Prostate gland (tissue), 2 donors: Measurements from ENCODE around the gene SH2D3A. TPM values are rescaled to one million over a fixed set of nuclear protein-coding genes. Genes with fewer than 3 reads are reported as not detected.
"Not testable (repeated sequence)": the region's sequence is repeated elsewhere in the genome, so short reads cannot be mapped to it uniquely, and the experiment has no call there.

Experiments used
- DNase-seq: peaks from one replicate; pipeline ENCODE4 v3.0.0-alpha.2; 2019; ENCODE audit warnings: low spot score
- H3K27ac ChIP-seq, 2 donors: fragments of 200-600 bp; sonication (generic); 2 replicates each; pipeline ENCODE4 v1.5.1; 2017 to 2019
- H3K27me3 ChIP-seq: fragments of 200-600 bp; sonication (generic); replicated peaks from 2 replicates; pipeline ENCODE4 v1.5.1; 2019; ENCODE audit not compliant: insufficient read depth
- H3K36me3 ChIP-seq, 2 donors: fragments of 200-600 bp; sonication (generic); 1 replicate in 1 of 2; 2 replicates in 1 of 2; pipeline versions ENCODE4 v1.5.1 to v1.8.1; 2017 to 2019
- H3K4me1 ChIP-seq: fragments of 200-600 bp; sonication (generic); replicated peaks from 2 replicates; pipeline ENCODE4 v1.5.1; 2019
- H3K4me3 ChIP-seq, 2 donors: fragments of 200-600 bp; sonication (generic); 2 replicates each; pipeline ENCODE4 v1.5.1; 2017 to 2019
- H3K9me3 ChIP-seq: fragments of 200-600 bp; sonication (generic); 2 replicates; pipeline ENCODE4 v1.5.1; 2017
- POLR2A ChIP-seq: fragments of 450-650 bp; IDR thresholded peaks from one replicate; pipeline ENCODE4 v1.6.1; 2016; ENCODE audit warnings: antibody characterized with exemption, mild to moderate bottlenecking
- POLR2AphosphoS5 ChIP-seq: sonication (generic); formaldehyde crosslinking; IDR thresholded peaks from one replicate; pipeline ENCODE4 v1.6.1; 2017; ENCODE audit warnings: antibody characterized with exemption
- WGBS: methylation state at CpG from one replicate; pipeline ENCODE4 v1.1.5; 2018; 5-methylcytosine and 5-hydroxymethylcytosine counted together
- intact Hi-C: fragments of 100-400 bp; cut with DNase I; formaldehyde crosslinking; loops from one replicate; pipeline ENCODE4 v1.14.2; 2022
- total RNA-seq, 2 donors: library from RNA; depleted of rRNA; stranded (reverse); fragments of >200 nt; gene quantifications; one replicate each; pipeline ENCODE4 v1.1.0, GENCODE V29; 2016
- TF ChIP-seq, protein P1 (sequence below), 4 experiments: fragments of 200-600 bp in 2 of 4; fragments of 450-650 bp in 2 of 4; sonication (generic) in 2 of 4; IDR thresholded peaks; 1 replicate in 3 of 4; 2 replicates in 1 of 4; pipeline ENCODE4 v1.5.1; 2016 to 2019; ENCODE audit warnings: antibody characterized with exemption in 4 of 4, mild to moderate bottlenecking in 2 of 4, moderate library complexity in 2 of 4

SH2D3A gene
- total RNA-seq, 2 donors from 2014 or later, result 35.5 to 45.1 TPM

DNA sequence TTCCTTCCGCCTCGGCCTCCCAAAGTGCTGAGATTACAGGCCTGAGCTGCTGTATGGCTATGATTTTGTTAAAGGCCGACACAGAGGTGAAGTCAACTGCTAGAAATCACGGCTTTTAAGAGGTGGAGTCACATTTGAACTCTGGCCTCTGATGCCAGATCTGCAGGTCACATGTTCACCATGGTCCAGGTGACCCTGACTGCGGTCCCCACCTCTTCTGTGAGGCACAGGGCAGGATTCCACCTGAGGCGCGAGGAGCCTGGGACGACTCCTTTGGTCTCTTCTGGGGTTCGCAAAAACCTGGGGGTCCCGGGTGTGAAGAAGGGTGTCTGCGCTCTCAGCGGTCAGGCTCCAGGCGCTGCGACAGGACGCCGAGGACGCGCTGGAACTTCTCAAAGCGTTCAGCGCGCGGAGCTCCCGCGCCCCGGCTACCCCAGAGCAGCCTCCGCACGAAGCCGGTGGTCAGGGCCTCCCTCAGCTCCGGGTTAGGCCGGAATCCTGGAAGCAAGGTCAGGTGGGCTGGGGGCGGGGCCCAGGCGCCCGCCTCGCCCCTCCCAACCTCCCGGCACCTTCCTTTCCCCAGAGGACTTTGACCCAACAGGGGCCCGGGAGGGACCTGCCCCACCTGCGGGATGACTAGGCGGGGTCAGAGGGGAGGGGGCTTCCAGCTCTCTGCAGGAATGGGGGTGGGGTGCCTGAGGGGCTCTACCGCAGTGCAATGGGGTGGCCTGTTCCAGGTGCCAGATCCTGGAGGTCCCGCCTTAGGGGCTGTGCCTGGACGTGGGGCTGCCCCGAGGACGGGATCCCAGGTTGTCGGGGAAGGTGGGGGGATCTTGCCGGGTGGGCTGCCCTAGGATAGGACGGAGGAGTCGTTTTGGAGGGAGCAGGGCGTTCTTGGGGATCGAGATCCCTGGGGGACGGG, 14.7 kb downstream of the SH2D3A start:
- H3K4me1 ChIP-seq, result no peaks in the 10 kb centered on the region
- H3K9me3 ChIP-seq, result no peaks in the 10 kb centered on the region
- TF ChIP-seq, protein P1, sequence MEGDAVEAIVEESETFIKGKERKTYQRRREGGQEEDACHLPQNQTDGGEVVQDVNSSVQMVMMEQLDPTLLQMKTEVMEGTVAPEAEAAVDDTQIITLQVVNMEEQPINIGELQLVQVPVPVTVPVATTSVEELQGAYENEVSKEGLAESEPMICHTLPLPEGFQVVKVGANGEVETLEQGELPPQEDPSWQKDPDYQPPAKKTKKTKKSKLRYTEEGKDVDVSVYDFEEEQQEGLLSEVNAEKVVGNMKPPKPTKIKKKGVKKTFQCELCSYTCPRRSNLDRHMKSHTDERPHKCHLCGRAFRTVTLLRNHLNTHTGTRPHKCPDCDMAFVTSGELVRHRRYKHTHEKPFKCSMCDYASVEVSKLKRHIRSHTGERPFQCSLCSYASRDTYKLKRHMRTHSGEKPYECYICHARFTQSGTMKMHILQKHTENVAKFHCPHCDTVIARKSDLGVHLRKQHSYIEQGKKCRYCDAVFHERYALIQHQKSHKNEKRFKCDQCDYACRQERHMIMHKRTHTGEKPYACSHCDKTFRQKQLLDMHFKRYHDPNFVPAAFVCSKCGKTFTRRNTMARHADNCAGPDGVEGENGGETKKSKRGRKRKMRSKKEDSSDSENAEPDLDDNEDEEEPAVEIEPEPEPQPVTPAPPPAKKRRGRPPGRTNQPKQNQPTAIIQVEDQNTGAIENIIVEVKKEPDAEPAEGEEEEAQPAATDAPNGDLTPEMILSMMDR (IDR thresholded peaks at IDR 0.05), result no peak
- no peak for TF ChIP-seq POLR2A
- no peak for TF ChIP-seq POLR2AphosphoS5
- peaks cover 0 to 12% of the 10 kb centered on the region in 2 donors for H3K36me3 ChIP-seq
- no peak overlapping the region for H3K4me3 ChIP-seq
- intact Hi-C loops, result loop anchor here (10.0 kb wide), 1 partner anchor 118 kb away; no protein-coding TSS in a partner anchor
- H3K27ac ChIP-seq, result no peak overlapping the region
- no peak for DNase-seq
- H3K27me3 ChIP-seq, result no peaks in the 10 kb centered on the region
- 77% methylated on average over 50 of the region's 50 CpGs for WGBS

DNA sequence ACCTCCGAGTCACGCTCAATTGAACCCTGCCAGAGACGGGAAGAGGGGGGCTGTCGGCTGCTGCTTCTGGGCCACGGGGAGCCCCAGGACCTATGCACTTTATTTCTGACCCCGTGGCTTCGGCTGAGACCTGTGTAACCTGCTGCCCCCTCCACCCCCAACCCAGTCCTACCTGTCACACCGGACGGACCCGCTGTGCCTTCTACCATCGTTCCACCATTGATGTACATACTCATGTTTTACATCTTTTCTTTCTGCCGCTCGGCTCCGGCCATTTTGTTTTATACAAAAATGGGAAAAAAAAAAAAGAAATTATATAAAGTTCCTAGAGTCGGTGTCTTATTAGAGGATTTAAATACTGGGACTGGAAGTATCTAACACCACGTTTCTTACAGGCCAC, 16.0 kb downstream of the SH2D3A start:
- 80% methylated on average over 16 of the region's 16 CpGs for WGBS
- H3K27ac ChIP-seq, result no peak overlapping the region
- intact Hi-C loops, result loop anchor here (10.0 kb wide), 1 partner anchor 116 kb away; no protein-coding TSS in a partner anchor

DNA sequence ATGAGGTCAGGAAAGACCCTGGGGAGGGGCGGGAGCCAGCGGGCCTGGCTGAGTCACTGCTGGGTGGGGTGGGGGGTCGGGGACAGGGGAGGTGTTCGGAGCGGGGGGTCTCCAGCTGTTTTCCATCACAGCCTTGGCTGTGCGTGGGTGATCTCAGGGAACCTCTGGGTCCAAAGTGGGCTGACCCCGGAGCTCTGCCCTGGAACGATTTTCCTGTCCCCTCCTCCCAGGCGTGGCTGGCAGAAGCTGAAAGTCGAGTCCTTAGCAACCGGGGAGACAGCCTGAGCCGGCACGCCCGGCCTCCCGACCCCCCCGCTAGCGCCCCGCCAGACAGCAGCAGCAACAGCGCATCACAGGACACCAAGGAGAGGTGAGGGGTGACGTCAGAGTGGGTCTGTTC, 17.2 kb downstream of the SH2D3A start:
- Histone ChIP-seq H3K4me3 (no peak overlapping the region), H3K27ac (no peak overlapping the region), H3K9me3 (no peaks in the 10 kb centered on the region), H3K4me1 (no peaks in the 10 kb centered on the region), H3K36me3 (peaks cover 0 to 24% of the 10 kb centered on the region in 2 donors), H3K27me3 (no peaks in the 10 kb centered on the region)
- TF ChIP-seq, protein P1 (IDR thresholded peaks at IDR 0.05), result no peak
- TF ChIP-seq POLR2AphosphoS5 (no peak), POLR2A (no peak)
- DNase-seq, result no peak
- intact Hi-C loops, result loop anchor here (10.0 kb wide), 1 partner anchor 115 kb away; no protein-coding TSS in a partner anchor
- WGBS, result 57% methylated on average over 19 of the region's 20 CpGs

More for the DNA sequence above, 16.0 kb downstream of the SH2D3A start:
- no peak for DNase-seq
- Histone ChIP-seq H3K4me3 (no peak overlapping the region), H3K4me1 (no peaks in the 10 kb centered on the region), H3K36me3 (peaks cover 0 to 24% of the 10 kb centered on the region in 2 donors), H3K27me3 (no peaks in the 10 kb centered on the region), H3K9me3 (no peaks in the 10 kb centered on the region)
- TF ChIP-seq, protein P1 (IDR thresholded peaks at IDR 0.05), result no peak
- TF ChIP-seq POLR2AphosphoS5 (no peak), POLR2A (no peak)

DNA sequence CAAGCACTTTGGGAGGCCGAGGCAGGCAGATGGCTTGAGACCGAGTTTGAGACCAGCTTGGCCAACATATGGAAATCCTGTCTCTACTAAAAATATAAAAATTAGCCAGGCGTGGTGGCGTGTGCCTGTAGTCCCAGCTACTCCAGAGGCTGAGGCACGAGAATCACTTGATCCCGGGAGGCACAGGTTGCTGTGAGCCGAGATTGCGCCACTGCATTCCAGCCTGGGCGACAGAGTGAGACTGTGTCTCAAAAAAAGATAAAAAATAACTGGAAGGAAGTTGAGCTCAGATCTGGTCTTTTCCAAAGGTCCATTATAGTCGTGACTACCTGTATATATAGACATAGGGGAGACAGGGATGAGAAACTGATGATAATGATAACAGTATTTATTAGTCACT, 18.7 kb downstream of the SH2D3A start:
- H3K36me3 ChIP-seq, result peaks cover 0 to 24% of the 10 kb centered on the region in 2 donors

DNA sequence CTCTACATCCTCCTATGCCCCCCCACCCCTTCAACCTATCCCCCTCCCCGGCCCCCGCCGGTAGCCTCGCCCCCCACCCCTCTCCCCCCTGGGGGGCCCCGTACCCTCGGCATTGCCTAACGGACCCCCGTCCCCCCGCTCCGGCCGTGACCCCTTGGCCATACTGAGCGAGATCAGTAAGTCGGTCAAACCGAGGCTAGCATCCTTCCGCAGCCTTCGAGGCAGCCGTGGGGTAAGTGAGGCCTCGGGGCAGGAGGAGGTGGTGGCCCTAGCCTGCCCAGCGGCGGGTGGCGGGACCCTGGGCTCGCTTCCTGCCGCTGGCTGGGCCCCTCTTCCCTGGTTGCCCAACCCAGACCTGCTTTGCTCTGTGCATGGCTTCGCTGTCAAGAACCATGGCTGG, 21.3 kb downstream of the SH2D3A start:
- H3K4me1 ChIP-seq, result peaks cover 13% of the 10 kb centered on the region
- TF ChIP-seq POLR2AphosphoS5, result no peak
- no peak for TF ChIP-seq POLR2A

More for the DNA sequence above, 18.7 kb downstream of the SH2D3A start:
- peaks cover 12% of the 10 kb centered on the region for H3K4me1 ChIP-seq
- H3K27ac ChIP-seq, H3K27me3 ChIP-seq, DNase-seq, H3K9me3 ChIP-seq, intact Hi-C loops, H3K4me3 ChIP-seq: not testable (repeated sequence)
- WGBS, result 92% methylated on average over 10 of the region's 10 CpGs

More for the DNA sequence above, 21.3 kb downstream of the SH2D3A start:
- intact Hi-C loops, result no loop called here
- H3K4me3 ChIP-seq, result no peak overlapping the region
- WGBS, result 95% methylated on average over 13 of the region's 24 CpGs
- no peak overlapping the region for H3K27ac ChIP-seq
- peaks cover 0 to 24% of the 10 kb centered on the region in 2 donors for H3K36me3 ChIP-seq
- no peak for DNase-seq
- no peaks in the 10 kb centered on the region for H3K9me3 ChIP-seq
- H3K27me3 ChIP-seq, result no peaks in the 10 kb centered on the region
